Esophagus muscularis mucosa (tissue), 4 donors: ENCODE data around the gene EFCAB7.

Source experiments
- CTCF ChIP-seq, 3 experiments: fragments of 200-600 bp in 2 of 3; fragments of 450-650 bp in 1 of 3; sonication (generic) in 2 of 3; IDR thresholded peaks; one replicate each; pipeline ENCODE4 v1.5.1; 2017 to 2019; ENCODE audit warnings: antibody characterized with exemption in 3 of 3, mild to moderate bottlenecking in 2 of 3, moderate library complexity in 1 of 3
- EP300 ChIP-seq: sonication (generic); formaldehyde crosslinking; IDR thresholded peaks from one replicate; pipeline ENCODE4 v1.6.1; 2017; ENCODE audit warnings: antibody characterized with exemption
- POLR2A ChIP-seq: fragments of 450-650 bp; IDR thresholded peaks from one replicate; pipeline ENCODE4 v1.6.1; 2017; ENCODE audit warnings: antibody characterized with exemption, moderate library complexity, mild to moderate bottlenecking, low read depth
- POLR2AphosphoS5 ChIP-seq, 2 donors: sonication (generic); formaldehyde crosslinking; IDR thresholded peaks; one replicate each; pipeline ENCODE4 v1.6.1; 2017; ENCODE audit warnings: antibody characterized with exemption in 2 of 2

- TF ChIP-seq CTCF (IDR thresholded peaks at IDR 0.05) (no peak), POLR2A (no peak), EP300 (no peak), POLR2AphosphoS5 (IDR thresholded peaks at IDR 0.05) (no peak)
These were observed 32.2 kb downstream of the EFCAB7 start for GRCh38 chr1:63555480-63555879.
